ENCODE results near the gene TXLNB.
"Not testable (repeated sequence)": the region's sequence is repeated elsewhere in the genome, so short reads cannot be mapped to it uniquely, and the experiment has no call there.

The TXLNB gene

GRCh38 chr6:139219746-139220145, 72.1 kb downstream of the TXLNB start:
- no peak overlapping the region for H3K4me3 ChIP-seq (ENCODE audit: low read depth, low read length)
- DNase-seq (ENCODE audit: low read depth, low spot score) = no peak
- ChIA-PET POLR2A (interaction anchor here (0.9 to 1.3 kb wide), 3 partner anchors 145 to 154 kb away, joined by 4 to 12 read pairs (median 7); partner anchors contain the start of gene CITED2), CTCF (interaction anchor here (0.5 to 7.3 kb wide), 32 partner anchors 11 to 726 kb away, joined by 3 to 118 read pairs (median 4); no protein-coding TSS in a partner anchor)
- TF ChIP-seq CTCF (IDR thresholded peaks at IDR 0.05; ENCODE audit: insufficient read depth, low read length, missing control alignments) = no peak

GRCh38 chr6:139219271-139219729, 72.5 kb downstream of the TXLNB start:
- H3K4me3 ChIP-seq (ENCODE audit: low read depth, low read length) = no peak overlapping the region
- ChIA-PET CTCF (interaction anchor here (0.5 to 7.3 kb wide), 33 partner anchors 10 to 727 kb away, joined by 3 to 118 read pairs (median 4); no protein-coding TSS in a partner anchor), POLR2A (interaction anchor here (0.9 to 1.3 kb wide), 3 partner anchors 145 to 155 kb away, joined by 4 to 12 read pairs (median 7); partner anchors contain the start of gene CITED2)
- DNase-seq (ENCODE audit: low read depth, low spot score) = peak; percentile 82
- peak; percentile 94 for TF ChIP-seq CTCF (IDR thresholded peaks at IDR 0.05; ENCODE audit: insufficient read depth, low read length, missing control alignments)

- CTCF ChIA-PET; H3K4me3 ChIP-seq (ENCODE audit: low read depth, low read length); POLR2A ChIA-PET; DNase-seq (ENCODE audit: low read depth, low spot score): not testable (repeated sequence)
Measured at GRCh38 chr6:139212460-139212859, 79.3 kb downstream of the TXLNB start.

GRCh38 chr6:139210766-139211165, 81.0 kb downstream of the TXLNB start:
- H3K4me3 ChIP-seq (ENCODE audit: low read depth, low read length); CTCF ChIA-PET; DNase-seq (ENCODE audit: low read depth, low spot score); POLR2A ChIA-PET: not testable (repeated sequence)

GRCh38 chr6:139205843-139206242, 86.0 kb downstream of the TXLNB start:
- TF ChIP-seq CTCF (IDR thresholded peaks at IDR 0.05; ENCODE audit: insufficient read depth, low read length, missing control alignments) = no peak
- CTCF ChIA-PET = interaction anchor here (1.0 kb wide), 1 partner anchor 13 kb away, joined by 3 read pairs; no protein-coding TSS in a partner anchor
- POLR2A ChIA-PET = no interaction called here
- H3K4me3 ChIP-seq (ENCODE audit: low read depth, low read length) = no peak overlapping the region
- DNase-seq (ENCODE audit: low read depth, low spot score) = no peak

GRCh38 chr6:139204978-139205377, 86.8 kb downstream of the TXLNB start:
- CTCF ChIA-PET = interaction anchor here (0.7 to 1.9 kb wide), 2 partner anchors 9 to 14 kb away, joined by 4 to 9 read pairs; no protein-coding TSS in a partner anchor
- POLR2A ChIA-PET = no interaction called here
- H3K4me3 ChIP-seq (ENCODE audit: low read depth, low read length) = no peak overlapping the region
- TF ChIP-seq CTCF (IDR thresholded peaks at IDR 0.05; ENCODE audit: insufficient read depth, low read length, missing control alignments) = no peak
- no peak for DNase-seq (ENCODE audit: low read depth, low spot score)

- DNase-seq (ENCODE audit: low read depth, low spot score) = no peak
- no peak overlapping the region for H3K4me3 ChIP-seq (ENCODE audit: low read depth, low read length)
- ChIA-PET CTCF (interaction anchor here (1.4 kb wide), 1 partner anchor 163 kb away, joined by 4 read pairs; no protein-coding TSS in a partner anchor), POLR2A (no interaction called here)
- no peak for TF ChIP-seq CTCF (IDR thresholded peaks at IDR 0.05; ENCODE audit: insufficient read depth, low read length, missing control alignments)
Measured at GRCh38 chr6:139201378-139201777, 90.4 kb downstream of the TXLNB start.

Measured in AG04449 (cell line).